NCI-H2107 (cell line): ENCODE measurements around the gene SCD5.

Experiments used
- DNase-seq: peaks from one replicate; lab custom pipeline; 2025; lab: John Stamatoyannopoulos, UW

Gene SCD5

GRCh38 chr4:82726596-82726995 is 72.0 kb downstream of the SCD5 start:
- DNase-seq, result no peak

- no peak for DNase-seq
These were observed 76.7 kb downstream of the SCD5 start for GRCh38 chr4:82721819-82722423.

DNA sequence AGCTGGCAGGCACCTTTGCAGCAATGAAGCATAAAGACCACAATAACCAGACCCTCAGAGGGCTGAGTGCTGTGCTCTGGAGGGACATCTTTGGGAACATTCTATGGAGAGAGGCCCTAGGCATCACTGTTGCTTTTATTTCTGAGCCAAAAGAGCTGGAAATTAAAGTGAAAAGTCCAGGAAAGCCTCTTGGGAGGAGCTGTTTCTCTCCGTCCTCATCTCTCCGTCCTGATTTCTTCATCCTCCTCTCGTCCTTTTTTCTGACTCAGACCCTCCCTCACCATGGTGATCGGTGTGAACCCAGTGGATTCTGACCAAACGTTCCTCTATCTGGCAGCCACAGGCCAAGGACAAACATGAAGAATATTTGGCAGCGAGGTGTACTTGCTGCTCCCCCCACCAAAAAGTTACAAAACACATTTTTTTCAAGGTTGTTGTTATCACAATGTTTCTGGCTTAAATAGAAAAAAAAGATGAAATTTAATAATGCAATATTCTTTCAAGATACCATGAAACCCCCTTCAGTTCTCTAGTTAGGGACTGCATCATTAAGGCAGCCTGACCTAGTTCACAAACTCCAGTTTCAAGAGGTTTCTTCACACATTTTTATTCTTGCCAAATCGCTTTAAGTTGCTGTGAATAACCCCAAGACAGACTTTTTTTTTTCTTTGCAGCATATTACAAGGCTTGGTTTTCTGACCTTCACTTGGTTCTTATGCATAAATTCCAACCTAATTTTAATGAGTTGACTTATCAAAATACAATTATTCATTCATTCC is 80.2 kb downstream of the SCD5 start:
- no peak for DNase-seq

- DNase-seq, result no peak
These were observed 82.6 kb downstream of the SCD5 start for GRCh38 chr4:82715731-82716617.

GRCh38 chr4:82713856-82714255 is 84.7 kb downstream of the SCD5 start:
- DNase-seq, result no peak

DNA sequence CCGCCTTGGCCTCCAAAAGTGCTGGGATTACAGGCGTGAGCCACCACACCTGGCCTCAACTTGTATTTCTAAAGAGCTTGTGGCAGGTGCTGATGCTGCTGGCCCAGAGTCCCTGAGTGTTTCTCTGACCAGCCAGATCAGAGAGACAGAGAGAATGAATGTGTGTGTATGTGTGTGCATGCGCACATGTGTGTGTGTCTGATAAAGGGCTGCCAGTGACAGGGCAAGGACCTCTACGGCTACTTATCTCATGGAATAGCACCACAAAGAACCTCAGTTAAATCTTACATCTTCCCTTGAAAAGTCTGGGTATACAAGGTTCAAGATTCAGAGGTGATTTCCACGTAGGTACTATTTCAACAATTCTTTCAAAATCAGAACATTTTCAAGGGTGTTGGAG is 86.0 kb downstream of the SCD5 start:
- no peak for DNase-seq

DNA sequence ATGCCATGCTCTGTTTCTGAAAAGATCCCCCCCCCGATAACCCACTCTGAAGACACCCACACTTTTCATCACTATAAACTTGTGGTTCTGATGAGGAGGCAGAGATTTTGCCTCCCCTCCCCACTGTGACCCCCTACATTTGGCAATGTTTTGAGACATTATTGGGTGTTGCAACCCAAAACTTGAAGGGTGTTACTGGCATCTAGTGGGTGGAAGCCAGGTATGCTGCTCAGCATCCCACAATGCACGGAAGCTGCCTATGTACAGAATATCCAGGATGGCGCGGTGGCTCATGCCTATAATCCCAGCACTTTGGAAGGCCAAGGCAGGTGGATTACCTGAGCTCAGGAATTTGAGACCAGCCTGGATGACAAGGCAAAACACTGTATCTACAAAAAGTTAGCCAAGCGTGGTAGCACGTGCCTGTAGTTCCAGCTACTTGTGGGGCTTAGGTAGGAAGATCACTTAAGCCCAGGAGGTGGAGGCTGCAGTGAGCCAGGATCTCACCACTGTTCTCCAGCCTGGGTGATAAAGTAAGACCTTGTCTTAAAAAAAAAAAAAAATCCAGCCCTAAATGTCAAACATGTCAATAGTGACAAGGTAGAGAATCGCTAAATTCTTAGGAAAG is 87.3 kb downstream of the SCD5 start:
- no peak for DNase-seq

- DNase-seq, result no peak
These were observed 88.2 kb downstream of the SCD5 start for GRCh38 chr4:82710197-82710929.

DNA sequence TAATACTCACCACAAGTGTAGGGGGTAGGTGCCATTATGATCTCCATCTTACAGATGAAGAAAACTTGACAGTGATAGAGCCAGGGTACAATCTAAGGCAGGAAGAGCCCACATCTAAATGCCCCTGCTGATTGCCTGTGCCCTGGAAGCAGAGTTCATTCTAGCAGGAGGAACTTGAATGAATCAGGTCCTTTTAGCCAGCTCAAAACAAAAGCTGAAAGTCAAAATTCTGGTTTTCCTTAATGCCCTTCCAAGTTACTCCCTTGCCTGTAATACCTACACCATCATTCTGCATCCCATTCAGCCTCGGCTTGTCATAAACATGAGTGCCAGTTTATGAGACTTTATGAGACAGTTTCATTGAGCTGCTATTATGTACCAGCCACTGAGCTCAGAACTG is 89.6 kb downstream of the SCD5 start:
- no peak for DNase-seq

GRCh38 chr4:82706349-82707000 is 92.1 kb downstream of the SCD5 start:
- DNase-seq, result no peak

DNA sequence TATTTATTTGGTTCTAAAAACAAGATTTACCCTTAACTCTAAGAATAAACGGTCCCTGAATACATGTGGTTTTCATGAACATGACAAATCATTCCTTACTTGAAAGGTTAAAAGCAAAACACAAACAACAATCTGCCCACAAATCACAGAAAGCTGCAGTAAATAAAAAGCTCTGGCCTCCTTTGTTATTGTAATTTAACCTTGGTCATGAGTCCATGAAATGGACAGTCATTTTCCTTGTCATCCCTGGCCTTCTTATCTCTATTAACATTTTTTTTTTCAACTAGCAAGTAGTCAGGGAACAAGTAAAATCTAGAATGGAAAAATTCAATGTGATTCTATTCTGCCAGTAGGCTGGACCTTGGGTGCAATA is 92.7 kb downstream of the SCD5 start:
- no peak for DNase-seq

- DNase-seq, result no peak
These were observed 93.2 kb downstream of the SCD5 start for GRCh38 chr4:82705169-82705927.

DNA sequence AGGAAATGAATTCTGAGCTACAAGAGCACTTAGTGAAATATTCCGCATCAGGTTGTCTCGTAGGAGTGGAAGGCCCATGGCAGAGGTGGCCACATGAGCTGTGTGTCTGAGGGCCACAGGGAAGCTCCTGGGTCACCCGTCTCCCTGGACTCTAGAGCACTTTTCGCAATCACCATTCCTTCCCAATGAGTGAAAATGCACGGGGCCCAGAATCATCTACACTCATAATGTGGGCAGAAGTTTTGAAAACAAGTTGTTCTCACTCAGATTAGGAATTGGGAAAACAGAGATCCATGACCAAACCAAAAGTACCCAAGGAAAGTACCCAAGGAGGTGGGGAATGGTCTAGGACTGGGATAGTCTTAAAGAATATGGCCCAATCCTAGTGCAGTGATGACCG is 94.4 kb downstream of the SCD5 start:
- no peak for DNase-seq

GRCh38 chr4:82698412-82698811 is 100.2 kb downstream of the SCD5 start:
- no peak for DNase-seq

- no peak for DNase-seq
These were observed 101.0 kb downstream of the SCD5 start for GRCh38 chr4:82697561-82697960.

DNA sequence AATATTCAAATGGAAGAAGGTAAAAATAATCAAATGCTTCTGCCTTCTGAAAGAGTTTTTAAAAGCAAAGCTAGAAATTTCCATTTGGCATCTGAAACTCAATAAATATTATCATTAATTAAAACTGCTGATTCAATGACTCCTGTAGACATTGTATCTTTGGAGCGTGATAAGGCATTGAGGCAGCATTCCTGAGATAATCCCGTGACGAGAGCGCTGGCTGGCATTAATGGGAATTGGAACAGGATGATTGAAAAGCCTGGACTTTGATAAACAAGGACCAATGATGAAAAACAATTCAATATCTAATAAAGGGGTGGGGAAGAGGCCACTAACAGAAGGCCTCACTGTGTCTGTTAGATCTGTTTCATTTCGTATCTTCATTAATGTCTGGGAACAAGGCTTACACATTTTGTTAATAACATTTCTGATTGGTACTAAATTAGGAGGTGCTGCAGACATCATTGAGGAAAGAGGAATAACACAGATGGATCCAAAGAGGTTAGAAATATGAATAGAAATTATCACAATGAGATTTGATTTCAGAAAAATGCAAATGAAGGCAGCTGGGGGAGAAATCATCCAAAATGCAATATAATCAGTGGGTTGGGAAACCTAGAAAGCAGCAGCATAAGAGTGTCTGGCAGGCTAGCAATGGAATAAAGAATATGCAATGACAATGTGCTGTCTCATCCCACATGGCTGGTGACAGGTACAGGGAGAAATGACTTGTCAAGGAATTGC is 102.3 kb downstream of the SCD5 start:
- DNase-seq, result no peak

GRCh38 chr4:82694892-82695291 is 103.7 kb downstream of the SCD5 start:
- DNase-seq, result no peak

GRCh38 chr4:82694046-82694445 is 104.5 kb downstream of the SCD5 start:
- no peak for DNase-seq

DNA sequence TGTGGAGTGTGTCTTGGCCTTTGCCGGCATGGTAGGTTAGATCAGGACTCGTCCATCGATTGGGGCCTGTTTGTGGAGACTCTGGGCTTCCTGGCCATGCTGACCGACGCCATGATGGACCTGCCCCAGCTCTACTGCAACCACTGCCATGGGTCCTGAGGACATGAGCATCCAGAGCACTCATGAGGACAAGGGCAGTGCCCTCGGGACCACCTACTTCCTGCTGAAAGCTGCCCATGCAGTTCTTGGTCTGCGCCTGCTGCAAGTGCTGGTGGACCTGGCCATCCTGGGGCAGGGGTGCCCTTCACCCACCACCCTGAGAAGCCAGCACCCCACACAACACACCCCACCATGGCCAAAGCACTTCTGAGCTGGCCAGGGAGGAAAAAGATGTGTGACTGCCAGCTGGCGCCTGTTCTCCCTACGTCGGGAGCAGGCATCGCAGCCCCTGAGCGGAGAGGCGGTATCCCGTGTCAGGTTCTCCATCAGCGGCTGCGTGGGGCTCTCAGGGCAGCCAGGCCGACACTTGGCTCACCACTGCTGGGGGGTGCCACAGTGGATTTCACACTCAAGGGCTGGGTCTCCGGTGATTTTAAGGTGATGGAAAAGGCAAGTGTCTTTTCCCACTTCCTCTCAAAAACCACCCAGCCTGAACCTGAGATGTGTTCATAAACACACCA is 106.4 kb downstream of the SCD5 start:
- no peak for DNase-seq
